Fibroblast of pulmonary artery (primary cell): ENCODE results near the gene KCNAB2.

Source experiments
- DNase-seq: peaks from one replicate; pipeline ENCODE4 v3.0.0-alpha.2; 2010; ENCODE audit warnings: low read depth
- H3K4me3 ChIP-seq: replicated peaks from 2 replicates; pipeline ENCODE4 v1.5.1; 2011; ENCODE audit warnings: low read depth, mild to moderate bottlenecking, control low read depth, low read length, moderate library complexity
- CTCF ChIP-seq: IDR thresholded peaks from 2 replicates; pipeline ENCODE4 v1.5.1; 2011; ENCODE audit warnings: mild to moderate bottlenecking, control low read depth, low read length, inconsistent platforms; ENCODE audit errors: missing control alignments

KCNAB2 gene

GRCh38 chr1:6010554-6010953 is 35.1 kb upstream of the KCNAB2 start:
- DNase-seq, result no peak
- no peak overlapping the region for H3K4me3 ChIP-seq
- no peak for TF ChIP-seq CTCF

GRCh38 chr1:6011161-6011945 is 34.3 kb upstream of the KCNAB2 start:
- no peak for TF ChIP-seq CTCF
- no peak for DNase-seq
- H3K4me3 ChIP-seq, result no peak overlapping the region

- H3K4me3 ChIP-seq, result no peak overlapping the region
- no peak for DNase-seq
- no peak for TF ChIP-seq CTCF
Observed at GRCh38 chr1:6011946-6012258, 33.8 kb upstream of the KCNAB2 start.

DNA sequence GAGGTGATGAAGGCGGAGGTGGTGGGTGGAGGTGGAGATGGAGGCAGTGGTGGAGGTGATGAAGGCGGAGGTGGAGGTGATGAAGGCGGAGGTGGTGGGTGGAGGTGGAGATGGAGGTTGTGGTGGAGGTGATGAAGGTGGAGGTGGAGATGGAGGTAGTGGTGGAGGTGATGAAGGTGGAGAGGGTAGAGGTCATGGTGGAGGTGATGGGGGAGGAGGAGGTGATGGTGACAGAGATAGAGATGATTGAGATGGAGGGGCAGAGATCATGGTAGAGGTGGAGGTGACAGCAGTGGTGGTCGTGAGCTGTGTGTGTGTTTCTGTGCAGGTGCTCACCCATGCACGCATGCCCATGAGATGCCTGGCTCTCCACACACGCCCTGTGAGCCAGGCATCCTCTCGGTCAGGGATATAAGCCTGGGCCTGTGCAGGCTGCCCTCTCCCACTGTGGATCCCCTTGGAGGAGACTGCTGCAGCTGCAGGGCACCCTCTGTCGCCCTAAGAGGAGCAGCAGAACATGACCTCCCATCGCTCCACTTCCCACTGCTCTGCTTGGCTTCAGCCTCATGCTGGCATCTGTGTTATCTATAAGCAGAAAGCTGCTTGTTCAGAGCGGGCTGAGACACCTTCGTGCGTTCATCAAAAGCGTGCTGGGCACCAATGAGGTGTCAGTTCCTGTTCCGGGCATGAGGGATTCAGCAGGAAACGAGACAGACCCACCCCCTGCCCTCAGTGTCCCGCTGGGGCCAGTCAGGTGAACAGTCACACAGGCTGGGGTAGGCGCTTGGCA is 33.0 kb upstream of the KCNAB2 start:
- no peak overlapping the region for H3K4me3 ChIP-seq
- DNase-seq, result no peak

GRCh38 chr1:6013491-6013890 is 32.2 kb upstream of the KCNAB2 start:
- no peak overlapping the region for H3K4me3 ChIP-seq
- no peak for TF ChIP-seq CTCF
- DNase-seq, result no peak

More for the DNA sequence above, 33.0 kb upstream of the KCNAB2 start:
- TF ChIP-seq CTCF, result no peak

DNA sequence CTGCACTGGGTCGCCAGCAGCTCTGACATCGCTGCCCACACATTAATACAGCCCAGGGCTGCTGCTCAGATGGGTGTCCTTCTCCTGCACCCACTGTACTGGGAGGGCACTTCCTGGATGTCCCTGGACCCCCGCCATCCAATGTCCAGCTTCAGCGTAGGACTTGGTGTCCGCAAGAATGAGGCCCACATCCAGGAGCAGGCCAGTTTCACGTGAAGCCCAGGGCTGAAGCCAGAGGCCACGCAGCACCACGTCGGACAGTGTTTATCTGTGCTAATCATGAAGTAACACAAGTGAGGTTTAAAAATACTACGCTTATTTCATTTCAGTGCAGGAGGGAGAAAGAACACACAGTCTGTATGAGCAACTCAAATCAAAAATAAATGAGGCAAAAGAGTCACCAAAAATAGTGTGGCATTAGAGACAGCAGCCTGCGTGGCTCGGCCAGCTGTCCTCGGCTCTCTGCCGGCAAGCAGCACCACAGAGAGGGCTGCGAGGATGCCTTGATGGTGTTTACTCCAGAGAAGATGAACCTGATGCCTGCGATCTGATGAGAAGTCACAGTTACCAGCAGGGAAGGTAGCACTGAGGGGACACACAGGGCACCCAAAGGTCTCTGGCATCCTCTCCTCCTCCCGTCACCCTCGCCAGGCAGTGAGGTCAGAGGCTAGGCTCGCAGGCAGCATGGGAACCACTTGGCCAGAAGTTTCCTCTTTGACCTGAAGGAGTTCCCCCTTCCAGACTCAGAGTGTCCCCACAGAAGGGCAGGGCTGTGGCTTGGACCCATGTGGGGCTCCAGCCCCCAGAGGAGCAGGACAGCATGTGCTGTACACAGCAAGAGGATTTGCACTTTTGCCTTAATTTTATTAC is 31.3 kb upstream of the KCNAB2 start:
- no peak for DNase-seq
- H3K4me3 ChIP-seq, result no peak overlapping the region
- no peak for TF ChIP-seq CTCF
